ENCODE data around the gene UPK3A.
"Not testable (repeated sequence)": the region's sequence is repeated elsewhere in the genome, so short reads cannot be mapped to it uniquely, and the experiment has no call there.

UPK3A gene

DNA sequence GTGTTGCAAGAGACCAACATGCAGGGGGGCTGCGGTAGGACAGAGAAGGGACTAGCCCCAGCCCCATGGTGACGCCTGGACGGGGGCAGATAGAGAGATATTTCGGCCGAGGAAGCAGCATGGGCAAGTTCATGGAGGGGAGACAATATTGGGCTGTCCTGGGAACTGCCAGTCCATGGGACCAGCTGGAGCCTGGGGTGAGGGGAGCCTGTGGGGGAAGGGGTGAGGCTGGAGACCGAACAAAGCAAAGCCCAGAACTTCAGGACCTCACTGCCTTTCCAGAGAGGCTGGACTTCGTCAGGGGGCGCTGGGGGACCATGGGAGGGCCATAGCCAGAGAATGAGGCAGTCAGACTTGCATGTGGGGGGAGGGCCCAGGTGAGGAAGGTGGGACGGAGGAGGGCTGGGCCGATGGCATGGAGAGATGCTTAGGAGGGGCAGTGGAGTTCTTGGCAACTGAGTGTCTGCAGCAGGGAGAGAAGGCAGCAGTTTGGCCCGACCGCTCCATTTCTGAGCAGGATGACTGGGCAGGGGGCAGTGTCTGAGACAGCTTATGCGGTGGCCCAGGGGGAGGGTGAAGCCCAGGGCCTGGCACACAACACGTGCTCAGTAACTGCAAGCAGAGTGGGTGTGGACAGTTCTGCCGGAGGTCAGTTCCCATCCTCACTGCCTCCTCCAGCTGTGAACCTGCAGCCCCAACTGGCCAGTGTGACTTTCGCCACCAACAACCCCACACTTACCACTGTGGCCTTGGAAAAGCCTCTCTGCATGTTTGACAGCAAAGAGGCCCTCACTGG is 712 bp downstream of the UPK3A start:
- DNase-seq, result no peak

DNA sequence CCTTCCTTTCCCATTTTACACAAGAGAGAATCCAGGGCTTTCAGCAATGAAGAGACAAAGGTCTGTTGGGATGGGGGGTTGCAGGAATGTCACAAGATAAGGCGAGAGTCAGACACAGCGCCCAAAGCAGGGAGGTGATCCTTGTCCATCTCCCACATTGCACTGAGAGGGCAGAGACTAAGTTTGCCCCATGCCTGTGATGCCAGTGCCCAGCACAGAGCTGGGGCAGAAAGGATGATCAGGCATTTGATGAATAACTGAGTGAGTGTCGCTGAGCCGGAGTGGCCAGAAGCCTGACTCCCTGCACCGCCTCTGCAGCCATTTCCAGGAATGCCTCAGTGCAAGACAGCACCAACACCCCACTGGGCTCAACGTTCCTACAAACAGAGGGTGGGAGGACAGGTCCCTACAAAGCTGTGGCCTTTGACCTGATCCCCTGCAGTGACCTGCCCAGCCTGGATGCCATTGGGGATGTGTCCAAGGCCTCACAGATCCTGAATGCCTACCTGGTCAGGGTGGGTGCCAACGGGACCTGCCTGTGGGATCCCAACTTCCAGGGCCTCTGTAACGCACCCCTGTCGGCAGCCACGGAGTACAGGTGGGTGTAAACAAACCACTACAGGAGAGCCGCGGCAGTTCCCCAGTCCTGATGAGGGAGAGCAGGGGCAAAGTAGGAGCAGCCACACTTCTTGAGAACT is 2.3 kb downstream of the UPK3A start:
- no peak for DNase-seq

GRCh38 chr22:45290410-45290936 is 5.7 kb downstream of the UPK3A start:
- peak; percentile 62 for DNase-seq

GRCh38 chr22:45291061-45291930 is 6.5 kb downstream of the UPK3A start:
- no peak for DNase-seq

DNA sequence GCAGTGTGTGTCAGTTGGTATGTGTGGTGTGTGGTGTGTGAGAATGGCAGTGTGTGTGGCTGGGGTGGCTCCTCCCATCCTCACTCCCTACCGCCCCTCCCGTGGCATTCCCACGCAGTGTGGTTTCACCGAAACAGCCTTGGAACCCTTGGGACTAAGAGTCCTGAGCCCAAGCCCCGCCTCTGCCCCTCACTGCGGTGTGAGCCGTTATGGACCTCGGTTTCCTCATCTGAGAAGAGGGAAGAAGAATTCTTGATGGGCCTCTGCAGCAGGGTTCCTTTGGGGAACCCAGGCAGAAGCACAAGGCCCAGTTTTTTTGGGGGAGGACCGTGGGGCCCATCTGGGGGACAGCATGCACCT is 7.2 kb downstream of the UPK3A start:
- DNase-seq, result no peak

DNA sequence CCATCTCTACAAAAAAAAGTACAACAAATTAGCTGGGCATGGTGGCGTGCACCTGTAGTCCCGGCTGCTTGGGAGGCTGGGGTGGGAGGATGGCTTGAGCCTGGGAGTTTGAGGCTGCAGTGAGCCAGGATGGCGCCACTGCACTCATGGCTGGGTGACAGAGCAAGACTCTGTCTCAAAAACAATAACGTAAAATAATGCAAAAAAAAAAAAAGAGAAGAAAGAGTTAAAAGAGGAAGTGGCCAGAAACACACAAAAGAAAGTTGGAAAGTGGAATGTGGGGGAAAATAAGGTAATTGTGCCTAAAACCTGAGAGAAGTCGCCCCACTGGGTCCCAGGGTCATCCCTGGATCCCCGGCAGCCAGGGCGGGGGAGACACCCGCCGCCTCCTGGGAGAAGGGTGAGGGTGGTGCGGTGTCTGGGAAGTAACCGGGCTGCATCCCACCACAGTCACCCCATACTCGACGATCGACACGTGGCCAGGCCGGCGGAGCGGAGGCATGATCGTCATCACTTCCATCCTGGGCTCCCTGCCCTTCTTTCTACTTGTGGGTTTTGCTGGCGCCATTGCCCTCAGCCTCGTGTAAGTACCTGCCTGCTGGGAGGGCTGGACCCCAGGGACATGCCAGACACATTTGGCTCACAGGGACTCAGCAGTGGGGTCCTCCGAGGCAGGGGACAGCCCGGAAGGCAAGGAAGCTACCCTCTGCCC is 8.1 kb downstream of the UPK3A start:
- no peak for DNase-seq

DNA sequence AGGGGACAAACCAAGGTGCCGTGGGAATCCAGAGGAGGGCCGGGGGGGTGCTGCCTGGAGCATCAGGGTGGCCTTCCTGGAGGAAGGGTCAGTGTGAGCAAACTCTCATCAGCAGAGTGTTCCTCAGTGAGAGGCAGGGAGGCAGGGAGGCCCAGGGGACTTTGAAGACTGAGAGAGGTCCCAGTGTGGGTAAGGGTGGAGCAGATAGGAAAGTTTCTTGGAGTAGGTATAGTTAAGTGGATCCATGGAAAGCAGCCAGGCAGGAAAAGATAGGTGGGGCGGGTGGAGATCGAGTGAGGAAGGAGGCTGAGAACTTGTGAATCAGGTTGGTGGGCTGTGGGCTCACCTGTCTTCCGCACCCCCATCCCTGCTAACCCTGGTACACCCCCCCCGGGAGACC is 9.3 kb downstream of the UPK3A start:
- DNase-seq, result no peak

DNA sequence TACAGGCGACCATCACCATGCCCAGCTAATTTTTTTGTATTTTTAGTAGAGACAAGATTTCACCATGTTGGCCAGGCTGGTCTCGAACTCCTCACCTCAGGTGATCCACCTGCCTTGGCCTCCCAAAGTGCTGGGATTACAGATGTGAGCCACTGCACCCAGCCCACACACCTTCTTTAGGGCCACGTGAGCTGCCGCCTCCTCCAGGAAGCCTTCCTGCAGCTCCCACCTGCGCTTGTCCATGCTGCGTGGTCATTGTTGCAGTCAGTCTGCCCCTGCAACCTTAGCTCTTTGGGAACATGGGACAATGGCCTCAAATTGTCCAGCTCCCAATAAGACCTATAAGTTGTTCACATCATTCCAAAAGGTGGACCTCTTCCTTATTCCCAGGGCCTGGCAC is 10.3 kb downstream of the UPK3A start:
- DNase-seq, result not testable (repeated sequence)

DNA sequence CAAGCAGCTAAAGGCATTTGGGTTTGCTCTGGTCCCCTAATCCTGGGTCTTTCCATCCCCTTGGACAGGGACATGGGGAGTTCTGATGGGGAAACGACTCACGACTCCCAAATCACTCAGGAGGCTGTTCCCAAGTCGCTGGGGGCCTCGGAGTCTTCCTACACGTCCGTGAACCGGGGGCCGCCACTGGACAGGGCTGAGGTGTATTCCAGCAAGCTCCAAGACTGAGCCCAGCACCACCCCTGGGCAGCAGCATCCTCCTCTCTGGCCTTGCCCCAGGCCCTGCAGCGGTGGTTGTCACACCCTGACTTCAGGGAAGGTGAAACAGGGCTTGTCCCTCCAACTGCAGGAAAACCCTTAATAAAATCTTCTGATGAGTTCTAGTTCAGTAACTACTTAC is 10.7 kb downstream of the UPK3A start:
- no peak for DNase-seq

GRCh38 chr22:45296628-45297297 is 12.0 kb downstream of the UPK3A start:
- no peak for DNase-seq

GRCh38 chr22:45298934-45299505 is 14.3 kb downstream of the UPK3A start:
- no peak for DNase-seq

GRCh38 chr22:45302751-45303150 is 18.0 kb downstream of the UPK3A start:
- no peak for DNase-seq

- no peak for DNase-seq
These were observed 18.4 kb downstream of the UPK3A start for GRCh38 chr22:45303181-45303580.

DNA sequence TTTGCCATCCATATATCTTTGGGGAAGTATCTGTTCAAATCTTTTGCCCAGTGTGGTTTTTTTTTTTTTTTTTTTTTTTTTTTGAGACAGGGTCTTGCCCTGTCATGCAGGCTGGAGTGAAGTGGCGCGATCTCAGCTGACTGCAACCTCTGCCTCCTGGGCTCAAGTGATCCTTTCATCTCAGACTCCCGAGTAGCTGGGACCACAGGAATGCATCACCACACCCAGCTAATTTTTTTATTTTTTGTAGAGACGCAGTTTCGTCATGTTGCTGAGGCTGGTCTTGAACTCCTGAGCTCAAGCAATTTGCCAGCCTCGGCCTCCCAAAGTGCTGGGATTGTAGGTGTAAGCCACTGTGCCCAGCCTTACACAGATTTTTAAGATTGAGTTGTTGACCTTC is 20.2 kb downstream of the UPK3A start:
- no peak for DNase-seq

DNA sequence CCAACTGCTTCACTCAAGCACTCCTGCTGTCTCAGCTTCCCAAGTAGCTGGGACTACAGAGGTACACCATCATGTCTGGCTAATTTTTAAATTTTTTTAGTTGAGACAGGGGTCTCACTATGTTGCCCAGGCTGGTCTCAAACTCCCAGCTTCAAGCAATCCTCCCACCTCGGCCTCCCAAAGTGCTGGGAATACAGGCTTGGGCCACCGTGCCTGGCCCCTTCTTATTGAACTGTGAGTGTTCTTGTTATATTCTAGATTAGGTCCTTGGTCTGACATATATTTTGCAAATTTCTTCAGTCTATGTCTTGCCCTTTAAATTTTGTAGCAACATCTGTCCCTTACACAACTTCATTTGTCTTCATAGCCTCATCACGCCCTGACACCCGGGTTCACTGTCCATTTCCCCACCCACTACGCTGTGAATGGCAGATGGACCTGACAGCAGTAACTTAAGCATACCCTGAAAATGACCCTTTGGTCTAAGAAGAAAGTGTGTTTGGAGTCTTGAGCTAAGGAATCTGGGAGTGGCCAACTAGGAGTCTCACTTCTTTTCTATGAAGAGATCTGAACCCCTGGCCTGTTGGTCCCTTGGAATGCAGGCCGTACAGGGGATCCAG is 20.8 kb downstream of the UPK3A start:
- DNase-seq, result no peak

GRCh38 chr22:45306139-45306538 is 21.4 kb downstream of the UPK3A start:
- DNase-seq, result no peak

- no peak for DNase-seq
These were observed 23.7 kb downstream of the UPK3A start for GRCh38 chr22:45308391-45308956.

GRCh38 chr22:45308957-45309421 is 24.2 kb downstream of the UPK3A start:
- no peak for DNase-seq

DNA sequence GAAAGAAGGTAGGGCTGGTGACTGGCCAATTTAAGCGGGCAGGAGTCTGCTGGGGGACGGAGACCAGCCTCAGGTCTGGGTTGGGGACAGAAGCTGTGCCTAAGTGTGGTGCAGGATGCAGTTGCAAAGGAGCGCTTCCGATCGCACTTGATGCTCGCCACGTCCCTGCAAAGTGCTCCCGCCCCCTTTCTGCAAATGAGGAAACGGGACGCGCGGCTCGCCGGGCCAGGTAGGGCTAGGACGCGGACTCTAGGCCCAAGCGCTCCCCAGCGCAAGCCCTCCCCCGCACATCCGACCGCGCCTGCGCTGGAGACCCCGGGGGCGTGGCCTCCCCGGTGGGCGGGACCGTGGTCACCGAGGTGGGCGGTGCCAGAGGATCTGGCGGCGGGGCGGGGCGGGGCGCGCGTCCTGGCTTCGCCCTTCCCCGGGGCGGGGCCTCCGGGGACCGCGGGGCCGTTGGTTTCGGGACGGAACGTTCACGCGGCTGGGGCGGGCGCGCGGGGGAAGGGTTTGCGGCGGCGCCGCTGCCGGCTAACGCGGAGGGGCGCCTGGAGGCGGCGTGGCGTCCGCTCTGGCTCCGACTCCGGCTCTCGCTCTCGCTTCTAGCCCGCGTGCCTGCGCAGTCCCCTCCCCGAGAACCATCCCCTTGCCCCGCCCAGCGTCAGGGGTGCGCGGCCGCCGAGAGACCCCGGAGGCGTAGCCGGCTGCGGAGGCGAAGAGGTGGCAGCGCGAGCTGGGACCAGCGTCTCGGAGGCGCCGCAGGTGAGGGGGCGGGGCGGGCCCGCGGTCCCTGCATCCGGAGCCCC is 24.9 kb downstream of the UPK3A start, which contains the start of gene FAM118A:
Gene FAM118A, plus strand, starts transcription at position 513 of the 806 bp plus-strand sequence. CDS start 12,446 bp downstream, outside the sequence.
- DNase-seq, result peak; percentile 66

All from NCI-H524 treated with DMSO at 0.1 percent for 48 hours (cell line).